Common myeloid progenitor, CD34-positive (primary cell): Measurements from ENCODE around the gene AKAP13.

ENCODE experiments used
- CTCF ChIA-PET: fragments of 350-600 bp; sonication (Branson Sonifier 250); formaldehyde crosslinking; loops from one replicate; lab custom pipeline; 2021; ENCODE audit warnings: antibody characterized with exemption; lab: Charles Lee
- POLR2A ChIA-PET: fragments of 350-600 bp; sonication (Branson Sonifier 250); formaldehyde crosslinking; loops from one replicate; lab custom pipeline; 2021; ENCODE audit warnings: antibody characterized with exemption; lab: Charles Lee
- DNase-seq, 3 donors: peaks; one replicate each; pipeline versions ENCODE4 v3.0.0 to v3.0.0-alpha.2; 2013
- H3K27ac ChIP-seq, 2 experiments: 1 replicate in 1 of 2; 2 replicates in 1 of 2; pipeline ENCODE4 v1.7.0; 2013; ENCODE audit warnings: inconsistent platforms in 2 of 2, low read length in 2 of 2, mild to moderate bottlenecking in 2 of 2, low read depth in 1 of 2, moderate library complexity in 1 of 2; ENCODE audit not compliant: severe bottlenecking in 2 of 2, insufficient read depth in 1 of 2, poor library complexity in 1 of 2
- H3K27me3 ChIP-seq, 5 experiments: replicated peaks in 2 of 5; 1 replicate in 3 of 5; 2 replicates in 2 of 5; pipeline versions ENCODE4 v1.6.1 to v1.7.0; 2013; ENCODE audit warnings: low read length in 4 of 5, mild to moderate bottlenecking in 2 of 5, moderate library complexity in 2 of 5, inconsistent platforms in 1 of 5; ENCODE audit not compliant: insufficient read depth in 5 of 5, control insufficient read depth in 4 of 5
- H3K36me3 ChIP-seq, 4 experiments: 1 replicate in 2 of 4; 2 replicates in 2 of 4; pipeline versions ENCODE4 v1.6.1 to v1.7.0; 2013; ENCODE audit warnings: low read length in 3 of 4, control low read depth in 1 of 4, mild to moderate bottlenecking in 1 of 4; ENCODE audit not compliant: control insufficient read depth in 4 of 4, insufficient read depth in 4 of 4
- H3K4me1 ChIP-seq, 4 experiments: 1 replicate in 3 of 4; 2 replicates in 1 of 4; pipeline versions ENCODE4 v1.6.1 to v1.7.1; 2013; ENCODE audit warnings: low read length in 3 of 4, mild to moderate bottlenecking in 3 of 4, control low read depth in 1 of 4, inconsistent platforms in 1 of 4, moderate library complexity in 1 of 4; ENCODE audit not compliant: control insufficient read depth in 4 of 4, insufficient read depth in 4 of 4; ENCODE audit errors: control extremely low read depth in 1 of 4
- H3K4me3 ChIP-seq, 7 experiments: 1 replicate in 4 of 7; 2 replicates in 3 of 7; pipeline versions ENCODE4 v1.5.1 to v1.7.0; 2013; ENCODE audit warnings: mild to moderate bottlenecking in 7 of 7, low read length in 6 of 7, moderate library complexity in 6 of 7, inconsistent platforms in 2 of 7, low read depth in 2 of 7, control low read depth in 1 of 7; ENCODE audit not compliant: insufficient read depth in 4 of 7, control insufficient read depth in 1 of 7; ENCODE audit errors: extremely low read depth in 1 of 7
- H3K9me3 ChIP-seq, 5 experiments: 1 replicate in 4 of 5; 2 replicates in 1 of 5; pipeline versions ENCODE4 v1.6.1 to v1.7.1; 2013; ENCODE audit warnings: low read length in 4 of 5, mild to moderate bottlenecking in 2 of 5, inconsistent platforms in 1 of 5, low read depth in 1 of 5, moderate library complexity in 1 of 5; ENCODE audit not compliant: control insufficient read depth in 4 of 5, insufficient read depth in 2 of 5; ENCODE audit errors: control extremely low read depth in 1 of 5
- WGBS: methylation state at CpG from one replicate; pipeline ENCODE4 v1.1.5; 2013; ENCODE audit not compliant: insufficient coverage; 5-methylcytosine and 5-hydroxymethylcytosine counted together

Gene AKAP13

DNA sequence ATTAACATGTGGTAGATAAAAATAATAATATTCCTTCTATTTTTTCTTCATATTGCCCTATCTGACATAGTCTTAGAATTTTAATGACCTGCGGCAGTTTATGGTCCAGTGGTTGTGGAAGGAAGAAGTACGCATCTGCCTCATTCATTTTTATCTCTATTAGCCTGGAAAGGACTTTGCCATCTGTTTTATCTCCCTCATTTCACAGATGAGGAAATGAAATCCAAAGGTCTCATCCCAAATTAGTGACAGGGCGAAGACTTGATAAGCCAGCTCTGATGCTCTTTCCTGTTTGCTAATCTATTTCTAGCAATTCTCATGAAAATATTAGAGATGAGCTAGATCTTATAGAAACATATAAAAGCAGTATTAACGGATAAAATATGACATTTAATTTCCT lies 301.0 kb downstream of the AKAP13 start:
- Histone ChIP-seq H3K27me3 (no peaks in the 10 kb centered on the region), H3K36me3 (peaks cover 16 to 63% (median 36%) of the 10 kb centered on the region in 4 experiments), H3K27ac (no peak overlapping the region), H3K4me1 (no peaks in the 10 kb centered on the region), H3K4me3 (no peak overlapping the region), H3K9me3 (no peaks in the 10 kb centered on the region)
- DNase-seq: no peak
- WGBS: no CpG with 5 or more reads among the region's 4 CpGs
- ChIA-PET CTCF (interaction anchor here (0.6 to 1.5 kb wide), 2 partner anchors 19 to 380 kb away, joined by 3 to 4 read pairs; no protein-coding TSS in a partner anchor), POLR2A (no interaction called here)

DNA sequence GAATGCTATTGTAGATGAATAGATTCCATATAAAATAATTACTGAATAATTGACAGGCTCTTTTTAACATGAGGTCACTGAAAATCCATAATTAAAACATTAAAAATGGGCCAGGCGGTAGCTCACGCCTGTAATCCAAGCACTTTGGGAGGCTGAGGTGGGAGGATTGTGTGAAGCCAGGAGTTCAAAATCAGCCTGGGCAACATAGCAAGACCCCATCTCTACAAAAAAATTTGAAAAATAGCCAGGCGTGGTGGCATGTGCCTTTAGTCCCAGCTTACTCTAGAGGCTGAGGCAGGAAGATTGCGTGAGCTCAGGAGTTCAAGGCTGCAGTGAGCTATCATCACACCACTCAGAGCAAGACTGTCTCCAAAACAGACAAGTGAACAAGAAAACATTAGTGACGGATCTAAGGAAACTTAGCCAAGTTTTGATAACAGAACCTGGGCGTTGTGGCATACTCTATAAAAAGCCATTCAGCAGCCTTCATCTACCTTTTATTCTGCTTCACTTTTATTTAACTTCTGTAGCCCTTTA lies 303.8 kb downstream of the AKAP13 start:
- DNase-seq: no peak
- ChIA-PET POLR2A (no interaction called here), CTCF (interaction anchor here (0.7 kb wide), 1 partner anchor 68 kb away, joined by 3 read pairs; no protein-coding TSS in a partner anchor)
- peaks cover 7 to 19% (median 9%) of the 10 kb centered on the region in 4 experiments for H3K4me1 ChIP-seq
- no peaks in the 10 kb centered on the region for H3K9me3 ChIP-seq
- WGBS: 97% methylated on average over 4 of the region's 6 CpGs
- no peak overlapping the region for H3K27ac ChIP-seq
- no peak overlapping the region for H3K4me3 ChIP-seq
- peaks cover 10 to 61% (median 33%) of the 10 kb centered on the region in 4 experiments for H3K36me3 ChIP-seq
- H3K27me3 ChIP-seq: no peaks in the 10 kb centered on the region

DNA sequence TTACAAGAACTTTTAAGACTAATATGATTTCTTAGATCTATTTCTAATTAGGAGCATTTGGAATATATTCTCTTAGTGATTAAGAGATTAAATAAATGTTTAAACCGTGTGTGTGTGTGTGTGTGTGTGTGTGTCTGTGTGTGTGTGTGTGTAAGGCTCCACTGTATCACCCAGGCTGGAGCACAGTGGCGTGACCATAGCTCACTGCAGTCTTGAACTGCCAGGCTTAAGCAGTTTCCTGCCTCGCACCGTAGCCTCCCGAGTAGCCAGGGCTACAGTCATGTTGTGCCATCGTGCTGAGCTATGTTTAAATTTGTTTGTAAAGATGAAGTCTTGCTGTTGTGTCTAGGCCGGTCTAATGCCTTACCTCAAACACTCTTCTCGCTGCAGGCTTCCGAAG lies 305.0 kb downstream of the AKAP13 start:
- CTCF ChIA-PET: no interaction called here
- Histone ChIP-seq H3K4me3 (no peak overlapping the region), H3K9me3 (no peaks in the 10 kb centered on the region), H3K4me1 (peaks cover 13 to 30% (median 17%) of the 10 kb centered on the region in 4 experiments), H3K36me3 (peaks cover 9 to 61% (median 31%) of the 10 kb centered on the region in 4 experiments), H3K27ac (no peak overlapping the region), H3K27me3 (no peaks in the 10 kb centered on the region)
- no peak for DNase-seq
- POLR2A ChIA-PET: no interaction called here
- WGBS: 100% methylated on average over 1 of the region's 9 CpGs

DNA sequence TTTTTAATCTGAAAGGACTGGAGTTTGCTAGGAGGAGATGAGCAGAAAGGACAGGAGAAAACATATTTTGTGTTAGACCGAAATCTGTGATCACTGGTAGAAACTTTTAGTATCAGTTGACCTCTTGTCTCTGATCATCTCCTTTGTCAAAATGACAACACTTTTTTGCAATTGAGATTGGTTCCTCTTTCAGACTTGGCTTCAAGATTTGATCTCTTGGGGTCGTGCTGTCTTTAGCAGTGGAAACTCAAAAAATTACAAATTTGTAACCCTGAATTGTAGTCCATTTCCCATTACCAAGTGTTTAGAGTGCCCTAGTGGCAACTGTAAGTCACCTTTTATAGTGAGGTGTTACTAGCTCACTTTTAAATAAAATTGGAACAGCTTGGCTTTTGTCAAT lies 306.9 kb downstream of the AKAP13 start:
- POLR2A ChIA-PET: no interaction called here
- 100% methylated on average over 1 of the region's 2 CpGs for WGBS
- CTCF ChIA-PET: interaction anchor here (0.6 to 1.2 kb wide), 4 partner anchors 9 to 84 kb away, joined by 3 to 4 read pairs (median 4); no protein-coding TSS in a partner anchor

DNA sequence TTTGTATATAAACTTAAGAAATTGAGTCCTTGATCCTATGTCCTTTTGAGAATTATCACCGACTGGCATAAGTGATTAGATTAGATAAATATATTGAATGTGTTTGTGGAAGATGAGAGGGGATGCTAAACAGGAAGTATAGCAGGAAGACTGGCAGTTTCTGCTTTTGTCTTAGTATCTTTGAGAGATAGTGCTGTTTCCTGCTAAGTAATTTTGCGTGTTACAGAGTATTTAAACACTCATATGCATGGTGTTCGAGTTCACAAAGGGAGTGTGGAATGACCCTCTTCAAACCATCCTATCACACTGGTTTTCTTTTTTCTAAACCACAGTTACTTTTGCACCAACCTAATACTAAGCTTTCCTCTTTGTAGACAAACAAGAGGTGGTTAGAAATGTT lies 308.3 kb downstream of the AKAP13 start:
- peaks cover 3 to 48% (median 28%) of the 10 kb centered on the region in 4 experiments for H3K36me3 ChIP-seq
- CTCF ChIA-PET: interaction anchor here (1.3 to 2.0 kb wide), 2 partner anchors 14 to 89 kb away, joined by 3 to 12 read pairs; no protein-coding TSS in a partner anchor

More for the DNA sequence above, 306.9 kb downstream of the AKAP13 start:
- no peak overlapping the region for H3K4me3 ChIP-seq
- H3K27ac ChIP-seq: no peak overlapping the region
- H3K27me3 ChIP-seq: no peaks in the 10 kb centered on the region
- DNase-seq: no peak
- peaks cover 9 to 48% (median 33%) of the 10 kb centered on the region in 4 experiments for H3K36me3 ChIP-seq
- H3K9me3 ChIP-seq: no peaks in the 10 kb centered on the region
- peaks cover 30 to 50% (median 36%) of the 10 kb centered on the region in 4 experiments for H3K4me1 ChIP-seq

DNA sequence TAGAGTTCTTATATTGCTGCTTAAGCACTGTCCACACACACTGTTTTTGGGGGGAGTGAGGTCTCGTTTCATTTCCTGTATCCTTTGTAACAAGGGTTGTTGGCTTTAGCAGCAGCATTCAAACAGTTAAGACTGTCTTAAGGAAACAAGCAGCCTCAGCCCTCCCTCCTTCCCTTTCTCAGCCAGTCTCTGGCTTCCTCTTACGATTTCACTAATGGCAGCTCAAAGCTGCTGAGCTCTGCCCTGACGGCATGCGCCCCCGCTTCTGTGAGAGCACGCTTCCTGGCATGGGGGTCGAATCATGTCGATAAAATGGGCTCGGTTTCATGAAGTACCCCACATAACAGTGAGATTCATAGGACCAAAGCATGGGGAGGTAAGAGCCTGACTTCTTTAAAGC lies 309.3 kb downstream of the AKAP13 start:
- H3K36me3 ChIP-seq: peaks cover 1 to 48% (median 28%) of the 10 kb centered on the region in 4 experiments
- H3K27me3 ChIP-seq: no peaks in the 10 kb centered on the region
- H3K27ac ChIP-seq: peak overlapping the region; percentile 75 to 94
- POLR2A ChIA-PET: interaction anchor here (0.7 to 0.9 kb wide), 2 partner anchors 17 to 71 kb away, joined by 3 to 4 read pairs; no protein-coding TSS in a partner anchor
- H3K4me3 ChIP-seq: peak overlapping the region; percentile 11 to 88 (median 73)
- DNase-seq: peak; percentile 77 to 90 (median 88)
- H3K9me3 ChIP-seq: no peaks in the 10 kb centered on the region
- CTCF ChIA-PET: interaction anchor here (1.0 to 3.0 kb wide), 7 partner anchors 10 to 90 kb away, joined by 3 to 12 read pairs (median 4); no protein-coding TSS in a partner anchor
- H3K4me1 ChIP-seq: peaks cover 37 to 60% (median 45%) of the 10 kb centered on the region in 4 experiments
- WGBS: 1% methylated on average over 8 of the region's 9 CpGs

More for the DNA sequence above, 308.3 kb downstream of the AKAP13 start:
- peak in 1 of 3 donors; percentile 52 for DNase-seq
- Histone ChIP-seq H3K4me1 (peaks cover 37 to 60% (median 45%) of the 10 kb centered on the region in 4 experiments), H3K9me3 (no peaks in the 10 kb centered on the region), H3K27ac (peak overlapping the region in 1 of 2 experiments; percentile 94), H3K4me3 (peak overlapping the region in 1 of 7 experiments; percentile 79), H3K27me3 (no peaks in the 10 kb centered on the region)
- WGBS: 14% methylated on average over 2 of the region's 3 CpGs
- POLR2A ChIA-PET: interaction anchor here (0.7 kb wide), 1 partner anchor 70 kb away, joined by 4 read pairs; no protein-coding TSS in a partner anchor
